Skeletal muscle tissue (tissue), 4 donors: ENCODE results near the gene NODAL. TPM values are rescaled to one million over a fixed set of nuclear protein-coding genes. Genes with fewer than 3 reads are reported as not detected.

Experiments
- H3K27ac ChIP-seq: one replicate; pipeline ENCODE4 v1.7.0; 2013; ENCODE audit warnings: mild to moderate bottlenecking, low read depth, low read length, inconsistent platforms
- H3K27me3 ChIP-seq, 3 donors: one replicate each; pipeline ENCODE4 v1.7.0; 2013; ENCODE audit warnings: low read length in 3 of 3; ENCODE audit not compliant: control insufficient read depth in 3 of 3, insufficient read depth in 3 of 3
- H3K36me3 ChIP-seq, 3 donors: one replicate each; pipeline ENCODE4 v1.7.0; 2013; ENCODE audit warnings: low read length in 3 of 3; ENCODE audit not compliant: control insufficient read depth in 3 of 3, insufficient read depth in 3 of 3
- H3K4me1 ChIP-seq, 3 donors: one replicate each; pipeline ENCODE4 v1.7.0; 2013; ENCODE audit warnings: low read length in 3 of 3, mild to moderate bottlenecking in 3 of 3; ENCODE audit not compliant: control insufficient read depth in 3 of 3, insufficient read depth in 3 of 3
- H3K4me3 ChIP-seq, 3 donors: one replicate each; pipeline ENCODE4 v1.7.0; 2013; ENCODE audit warnings: low read length in 3 of 3
- H3K9ac ChIP-seq, 3 donors: one replicate each; pipeline ENCODE4 v1.7.0; 2013; ENCODE audit warnings: low read length in 3 of 3, mild to moderate bottlenecking in 3 of 3, moderate library complexity in 2 of 3, low read depth in 1 of 3
- H3K9me3 ChIP-seq, 3 donors: one replicate each; pipeline ENCODE4 v1.7.0; 2013; ENCODE audit warnings: low read length in 3 of 3; ENCODE audit not compliant: control insufficient read depth in 3 of 3
- total RNA-seq: library from RNA; depleted of rRNA; stranded (reverse); fragments of >200 nt; gene quantifications from one replicate; pipeline ENCODE4 v1.2.3, GENCODE V29; 2014
- donor health status: Osteomylitis.

Gene NODAL
- total RNA-seq, 1 donor from 2014 or later: not detected

- H3K9me3 ChIP-seq: no peaks in the 10 kb centered on the region
- no peaks in the 10 kb centered on the region for H3K36me3 ChIP-seq
- peak overlapping the region; percentile 78 to 96 (median 84) for H3K9ac ChIP-seq
- H3K27me3 ChIP-seq: no peaks in the 10 kb centered on the region
- H3K27ac ChIP-seq: peak overlapping the region; percentile 97
- H3K4me1 ChIP-seq: peaks cover 29 to 37% (median 30%) of the 10 kb centered on the region in 3 donors
- H3K4me3 ChIP-seq: peak overlapping the region; percentile 35 to 97 (median 82)
Measured at GRCh38 chr10:70403483-70404035, 37.9 kb downstream of the NODAL start.

- Histone ChIP-seq H3K27ac (no peak overlapping the region), H3K27me3 (no peaks in the 10 kb centered on the region), H3K4me1 (peaks cover 9 to 12% (median 9%) of the 10 kb centered on the region in 3 donors), H3K36me3 (no peaks in the 10 kb centered on the region), H3K9me3 (no peaks in the 10 kb centered on the region), H3K4me3 (no peak overlapping the region), H3K9ac (no peak overlapping the region)
Measured at GRCh38 chr10:70399177-70399576, 42.3 kb downstream of the NODAL start.

- Histone ChIP-seq H3K9ac (no peak overlapping the region), H3K36me3 (no peaks in the 10 kb centered on the region), H3K4me1 (peaks cover 4 to 6% (median 5%) of the 10 kb centered on the region in 3 donors)
Measured at GRCh38 chr10:70396140-70396539, 45.3 kb downstream of the NODAL start.

GRCh38 chr10:70391654-70392053, 49.8 kb downstream of the NODAL start:
- H3K4me3 ChIP-seq: no peak overlapping the region
- H3K27me3 ChIP-seq: no peaks in the 10 kb centered on the region
- H3K36me3 ChIP-seq: no peaks in the 10 kb centered on the region
- H3K27ac ChIP-seq: no peak overlapping the region
- peaks cover 6 to 9% (median 9%) of the 10 kb centered on the region in 3 donors for H3K4me1 ChIP-seq
- H3K9me3 ChIP-seq: no peaks in the 10 kb centered on the region
- no peak overlapping the region for H3K9ac ChIP-seq

More at GRCh38 chr10:70396140-70396539, 45.3 kb downstream of the NODAL start:
- H3K27me3 ChIP-seq: no peaks in the 10 kb centered on the region
- no peaks in the 10 kb centered on the region for H3K9me3 ChIP-seq
- no peak overlapping the region for H3K4me3 ChIP-seq
- H3K27ac ChIP-seq: no peak overlapping the region

Other genes starting within 250 kb of the NODAL start
- 59.5 TPM for gene PPA1, start 208.3 kb downstream of the NODAL start, total RNA-seq
- gene NPFFR1, start 157.7 kb downstream of the NODAL start, total RNA-seq: under 0.01 TPM
- gene LRRC20, start 59.1 kb downstream of the NODAL start, total RNA-seq: 10.4 TPM
- gene EIF4EBP2, start 37.5 kb downstream of the NODAL start, total RNA-seq: 39.7 TPM
- gene PALD1, start 37.1 kb upstream of the NODAL start, total RNA-seq: 15.7 TPM
- gene PRF1, start 161.1 kb upstream of the NODAL start, total RNA-seq: 2.1 TPM
- 5.7 TPM for gene ADAMTS14, start 230.8 kb upstream of the NODAL start, total RNA-seq